HepG2 (cell line): ENCODE data around the gene CYYR1. TPM values are rescaled to one million over a fixed set of nuclear protein-coding genes. Genes with fewer than 3 reads are reported as not detected.
"Not testable (repeated sequence)": the region's sequence is repeated elsewhere in the genome, so short reads cannot be mapped to it uniquely, and the experiment has no call there.

Experiments
- ATAC-seq: fragments of 200-7000 bp; cut with Tn5 transposase; 3 replicates; pipeline ENCODE4 v1.9.1; 2020; ENCODE audit warnings: mild to moderate bottlenecking, moderate library complexity
- BruUV-seq: library from RNA; stranded (reverse); fragments of 400-500 nt; replicated peaks from 2 replicates; lab custom pipeline; 2021; lab: Mats Ljungman, UMichigan
- CTCF ChIA-PET: fragments of 300-600 bp; formaldehyde crosslinking; extraction: SDS; loops from one replicate; lab custom pipeline; 2021; ENCODE audit warnings: low total read pairs, inconsistent platforms, low intra/inter-chr PET ratio; lab: Yijun Ruan, JAX
- POLR2A ChIA-PET: fragments of 350-600 bp; sonication (Branson Sonifier 250); formaldehyde crosslinking; loops from one replicate; lab custom pipeline; 2020; ENCODE audit warnings: antibody characterized with exemption, inconsistent platforms; lab: Yijun Ruan, JAX
- DNase-seq: peaks from one replicate; pipeline ENCODE4 v3.0.0-alpha.2; 2015; ENCODE audit warnings: low spot score
- FAIRE-seq: peaks from 3 replicates; lab custom pipeline; 2011; peaks lifted over from hg19 to GRCh38; lab: Jason Lieb, UNC
- H2AFZ ChIP-seq: one replicate; pipeline ENCODE4 v1.6.1; 2011; ENCODE audit warnings: low read length, inconsistent platforms
- H3K27ac ChIP-seq: fragments of 300-600 bp; 3 replicates; pipeline ENCODE4 v1.8.0; 2011; ENCODE audit warnings: mixed run types, mild to moderate bottlenecking, mixed read lengths, low read length, inconsistent platforms; ENCODE audit not compliant: insufficient read depth; ENCODE audit errors: extremely low read length
- H3K27me3 ChIP-seq, 2 experiments: fragments of 200-600 bp in 1 of 2; 2 replicates in 1 of 2; 3 replicates in 1 of 2; pipeline versions ENCODE4 v1.6.0 to v1.8.0; 2011; ENCODE audit warnings: low read length in 2 of 2, mild to moderate bottlenecking in 2 of 2, moderate library complexity in 2 of 2, inconsistent platforms in 1 of 2; ENCODE audit not compliant: insufficient read depth in 2 of 2, control insufficient read depth in 1 of 2
- H3K36me3 ChIP-seq, 2 experiments: fragments of 200-600 bp in 1 of 2; replicated peaks in 1 of 2; 2 replicates in 1 of 2; 3 replicates in 1 of 2; pipeline versions ENCODE4 v1.5.1 to v1.8.0; 2011; ENCODE audit warnings: low read length in 2 of 2, inconsistent platforms in 1 of 2; ENCODE audit not compliant: insufficient read depth in 2 of 2, control insufficient read depth in 1 of 2
- H3K4me1 ChIP-seq: 2 replicates; pipeline ENCODE4 v1.5.1; 2012; ENCODE audit warnings: low read length, inconsistent platforms; ENCODE audit not compliant: insufficient read depth
- H3K4me2 ChIP-seq: 2 replicates; pipeline ENCODE4 v1.6.0; 2011; ENCODE audit warnings: low read depth, low read length, inconsistent platforms
- H3K4me3 ChIP-seq, 3 experiments: fragments of 200-600 bp in 1 of 3; sonication (generic), shearing (Covaris generic) in 1 of 3; replicated peaks in 1 of 3; 2 replicates each; pipeline ENCODE4 v1.5.1; 2011 to 2016; ENCODE audit warnings: low read length in 3 of 3, inconsistent platforms in 2 of 3, low read depth in 2 of 3, mild to moderate bottlenecking in 2 of 3, control low read depth in 1 of 3, mixed read lengths in 1 of 3; ENCODE audit not compliant: insufficient read depth in 1 of 3
- H3K79me2 ChIP-seq: one replicate; pipeline ENCODE4 v1.6.1; 2011; ENCODE audit warnings: low read length, inconsistent platforms; ENCODE audit not compliant: insufficient read depth
- H3K9ac ChIP-seq: 2 replicates; pipeline ENCODE4 v1.6.0; 2011; ENCODE audit warnings: mild to moderate bottlenecking, low read depth, low read length, inconsistent platforms; ENCODE audit not compliant: insufficient read depth
- H3K9me3 ChIP-seq: 2 replicates; pipeline ENCODE4 v1.5.1; 2012; ENCODE audit warnings: mild to moderate bottlenecking, low read length
- H4K20me1 ChIP-seq: 2 replicates; pipeline ENCODE4 v1.6.0; 2011; ENCODE audit warnings: inconsistent platforms, mild to moderate bottlenecking, low read length, moderate library complexity; ENCODE audit not compliant: insufficient read depth
- FOXC1 ChIP-seq: sonication (generic); formaldehyde crosslinking; IDR thresholded peaks from 2 replicates; pipeline ENCODE4 v1.8.0; 2022; ENCODE audit warnings: mild to moderate bottlenecking, missing genetic modification reagents, borderline replicate concordance
- NR1H2 ChIP-seq: sonication (generic); formaldehyde crosslinking; IDR thresholded peaks from 2 replicates; pipeline ENCODE4 v1.8.1; 2022; ENCODE audit warnings: low read depth, missing genetic modification reagents, borderline replicate concordance
- ZFP36L2 ChIP-seq: sonication (generic); formaldehyde crosslinking; IDR thresholded peaks from 2 replicates; pipeline ENCODE4 v1.4.0; 2020; ENCODE audit warnings: missing genetic modification reagents
- ZNF292 ChIP-seq: sonication (generic); formaldehyde crosslinking; IDR thresholded peaks from 2 replicates; pipeline ENCODE4 v1.8.1; 2022; ENCODE audit warnings: mild to moderate bottlenecking, low read depth, missing genetic modification reagents, borderline replicate concordance
- ZNF431 ChIP-seq: sonication (generic); formaldehyde crosslinking; IDR thresholded peaks from 2 replicates; pipeline ENCODE4 v1.9.0; 2022; ENCODE audit warnings: missing genetic modification reagents, low read depth, mild to moderate bottlenecking, borderline replicate concordance
- WGBS: methylation state at CpG from one replicate; pipeline ENCODE4 v1.1.6; 2017; ENCODE audit warnings: low lambda C conversion rate; 5-methylcytosine and 5-hydroxymethylcytosine counted together
- in situ Hi-C: cut with HindIII; loops from 2 replicates; pipeline ENCODE4 v1.10.0; 2017; ENCODE audit warnings: low pct_unique_long_range_greater_than_20kb; ENCODE audit not compliant: extremely low pct_ligation_motif_present
- intact Hi-C: fragments of 100-400 bp; cut with micrococcal nuclease; formaldehyde crosslinking; loops from one replicate; pipeline ENCODE4 v1.10.0; 2022; ENCODE audit not compliant: unreplicated experiment
- polyA plus RNA-seq, 8 experiments: library from polyadenylated mRNA; depleted of rRNA in 3 of 8; stranded (reverse) in 7 of 8; unstranded in 1 of 8; fragments of >200 nt; fragmentation: Illumina TruSeq in 4 of 8; extraction: Trizol in 4 of 8; gene quantifications; 2 replicates each; pipeline versions ENCODE4 v1.2.1 to v1.2.3, GENCODE V29; 2011 to 2016; ENCODE audit warnings: low read depth in 4 of 8, missing spikeins in 1 of 8, mixed read lengths in 1 of 8; ENCODE audit not compliant: insufficient read depth in 1 of 8
- total RNA-seq, 5 experiments: library from RNA; depleted of rRNA; stranded (reverse); fragments of >200 nt; fragmentation: Illumina TruSeq; extraction: Trizol; gene quantifications; 2 replicates each; pipeline ENCODE4 v1.2.3, GENCODE V29; 2016; ENCODE audit warnings: low read depth in 1 of 5
- TF ChIP-seq, protein P1 (sequence below): sonication (generic); IDR thresholded peaks from 2 replicates; pipeline ENCODE4 v1.6.1; 2016; ENCODE audit warnings: low read depth, borderline replicate concordance

The CYYR1 gene
- total and polyA plus RNA-seq, 2 of the 13 experiments (the other 11 are each of a cell fraction or from before 2014, with no cell fraction given): not detected

DNA sequence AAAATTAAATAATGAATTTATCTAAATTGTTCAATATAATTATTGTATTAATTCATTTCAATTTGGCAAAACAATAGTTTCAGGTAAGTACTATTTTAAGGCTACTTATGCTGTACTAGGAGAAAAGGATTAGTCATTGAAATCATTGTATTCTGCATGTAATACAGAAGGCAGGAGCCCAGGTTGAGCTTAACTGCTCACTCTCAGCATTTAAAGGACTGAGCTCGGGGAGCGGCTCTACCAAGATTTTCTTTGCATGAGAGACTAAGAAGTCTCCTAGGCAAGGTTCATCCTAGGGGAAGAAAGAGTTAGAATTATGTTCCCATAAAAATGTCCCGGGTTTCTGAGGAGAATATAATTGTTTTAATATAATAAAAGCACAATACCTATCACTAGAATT, 112.5 kb downstream of the CYYR1 start:
- no TSS peak for BruUV-seq
- Histone ChIP-seq H3K9me3 (peaks cover 82% of the 10 kb centered on the region), H3K4me1 (no peaks in the 10 kb centered on the region), H3K9ac (no peak overlapping the region), H3K27me3 (no peaks in the 10 kb centered on the region), H2AFZ (no peak overlapping the region), H3K79me2 (no peaks in the 10 kb centered on the region), H3K27ac (no peak overlapping the region), H3K4me3 (no peak overlapping the region), H3K4me2 (no peak overlapping the region), H4K20me1 (no peaks in the 10 kb centered on the region), H3K36me3 (no peaks in the 10 kb centered on the region)
- TF ChIP-seq ZFP36L2 (CRISPR knock-in tag) (no peak), ZNF431 (CRISPR knock-in tag) (no peak), ZNF292 (CRISPR knock-in tag) (no peak), FOXC1 (CRISPR knock-in tag) (no peak), NR1H2 (CRISPR knock-in tag) (no peak)
- TF ChIP-seq, protein P1, sequence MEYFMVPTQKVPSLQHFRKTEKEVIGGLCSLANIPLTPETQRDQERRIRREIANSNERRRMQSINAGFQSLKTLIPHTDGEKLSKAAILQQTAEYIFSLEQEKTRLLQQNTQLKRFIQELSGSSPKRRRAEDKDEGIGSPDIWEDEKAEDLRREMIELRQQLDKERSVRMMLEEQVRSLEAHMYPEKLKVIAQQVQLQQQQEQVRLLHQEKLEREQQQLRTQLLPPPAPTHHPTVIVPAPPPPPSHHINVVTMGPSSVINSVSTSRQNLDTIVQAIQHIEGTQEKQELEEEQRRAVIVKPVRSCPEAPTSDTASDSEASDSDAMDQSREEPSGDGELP: no peak
- POLR2A ChIA-PET: no interaction called here
- no peak for ATAC-seq
- intact Hi-C loops (no loop called here), in situ Hi-C loops (no loop called here)
- no peak for DNase-seq
- CTCF ChIA-PET: no interaction called here
- no peak for FAIRE-seq
- 3% methylated on average over 3 of the region's 3 CpGs for WGBS

GRCh38 chr21:26458854-26459253, 114.2 kb downstream of the CYYR1 start:
- in situ Hi-C loops, H3K4me3 ChIP-seq, H2AFZ ChIP-seq, H3K9ac ChIP-seq, H3K36me3 ChIP-seq, FAIRE-seq, H3K27ac ChIP-seq, H3K27me3 ChIP-seq, H3K4me1 ChIP-seq, BruUV-seq, CTCF ChIA-PET, H3K79me2 ChIP-seq, intact Hi-C loops, H4K20me1 ChIP-seq, POLR2A ChIA-PET, H3K4me2 ChIP-seq, ATAC-seq, DNase-seq: not testable (repeated sequence)
- peaks cover 74% of the 10 kb centered on the region for H3K9me3 ChIP-seq
- 25% methylated on average over 3 of the region's 3 CpGs for WGBS
